ENCODE results near the gene DYNC1H1.
"Not testable (repeated sequence)": the region's sequence is repeated elsewhere in the genome, so short reads cannot be mapped to it uniquely, and the experiment has no call there.

DYNC1H1 gene

DNA sequence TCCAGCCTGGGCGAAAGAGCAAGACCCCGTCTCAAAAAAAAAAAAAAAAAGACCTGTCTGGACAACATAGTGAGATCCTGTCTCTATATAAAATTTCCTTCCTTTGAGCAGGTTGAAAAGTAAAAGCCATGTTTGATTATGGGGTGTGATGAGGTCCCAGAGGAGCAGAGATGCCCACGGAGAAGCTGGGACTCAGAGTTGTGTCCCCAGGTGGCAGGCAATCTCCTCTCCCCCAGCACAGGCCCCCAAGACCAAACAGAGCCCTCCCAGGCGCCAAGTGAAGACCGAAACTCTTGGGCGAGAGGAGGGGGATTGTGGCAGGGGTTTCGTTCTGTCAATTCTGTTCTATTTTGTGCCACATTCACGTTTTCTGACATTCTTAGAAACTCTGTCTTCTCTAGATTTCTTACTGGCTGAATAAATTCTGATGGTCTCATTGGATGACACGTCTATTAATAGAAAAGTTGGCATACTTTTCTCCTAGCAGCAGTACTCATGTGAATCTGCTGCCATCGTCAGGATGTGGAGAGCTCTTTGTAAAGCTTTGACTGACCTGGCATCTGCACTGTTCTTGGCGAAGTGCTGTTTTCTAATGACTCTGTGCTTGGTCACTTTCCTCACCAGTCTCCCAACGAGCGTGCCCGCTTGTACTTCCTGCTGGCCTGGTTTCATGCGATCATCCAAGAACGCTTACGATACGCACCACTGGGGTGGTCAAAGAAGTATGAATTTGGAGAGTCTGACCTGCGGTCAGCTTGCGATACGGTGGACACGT lies 79.1 kb downstream of the DYNC1H1 start:
- DNase-seq = no peak

DNA sequence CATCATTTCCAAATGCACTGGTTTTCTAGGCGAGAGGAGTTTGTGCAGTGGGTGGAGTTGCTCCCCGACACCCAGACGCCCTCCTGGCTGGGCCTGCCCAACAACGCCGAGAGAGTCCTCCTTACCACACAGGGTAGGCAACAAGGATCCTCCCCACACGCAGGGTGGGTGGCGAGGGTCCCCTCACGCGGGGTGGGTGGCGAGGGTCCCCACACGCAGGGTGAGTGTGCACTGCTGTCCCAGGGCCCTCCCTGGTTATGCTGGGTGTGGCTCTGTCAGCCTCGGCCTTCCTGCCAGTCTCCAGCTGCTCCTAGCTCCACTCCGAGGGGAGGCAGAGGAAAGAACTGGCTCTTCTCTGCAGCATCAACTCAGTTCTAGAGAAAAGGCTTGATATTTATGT lies 80.2 kb downstream of the DYNC1H1 start:
- no peak for DNase-seq

GRCh38 chr14:102046337-102047278 lies 82.2 kb downstream of the DYNC1H1 start:
- peak; percentile 28 for DNase-seq

DNA sequence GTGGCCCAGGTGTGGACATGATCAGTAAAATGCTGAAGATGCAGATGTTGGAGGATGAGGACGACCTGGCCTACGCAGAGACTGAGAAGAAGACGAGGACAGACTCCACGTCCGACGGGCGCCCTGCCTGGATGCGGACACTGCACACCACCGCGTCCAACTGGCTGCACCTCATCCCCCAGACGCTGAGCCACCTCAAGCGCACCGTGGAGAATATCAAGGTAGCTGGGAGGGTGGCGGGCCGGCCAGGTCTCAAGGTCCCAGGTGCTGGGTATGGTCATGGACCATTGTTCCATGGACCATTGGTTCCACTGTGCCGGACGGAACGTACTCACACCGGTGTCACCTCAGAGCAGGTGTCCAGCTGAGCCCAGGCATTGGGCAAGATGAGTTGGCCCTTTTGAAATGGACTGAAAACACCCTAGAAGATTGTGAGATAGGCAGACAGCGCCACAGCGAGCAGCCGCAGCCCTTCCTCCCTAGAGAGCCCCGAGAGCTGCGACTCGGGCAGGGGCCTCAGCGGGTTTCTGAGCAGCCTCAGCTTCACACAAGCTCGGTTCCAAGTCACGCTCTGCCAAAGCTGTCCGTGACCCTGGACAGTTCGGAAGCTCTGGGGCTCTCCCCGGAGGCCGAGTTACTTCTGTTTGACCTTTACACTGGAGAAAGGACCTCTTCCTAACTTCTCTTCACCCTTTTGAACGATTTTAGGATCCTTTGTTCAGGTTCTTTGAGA lies 83.6 kb downstream of the DYNC1H1 start:
- DNase-seq = no peak

DNA sequence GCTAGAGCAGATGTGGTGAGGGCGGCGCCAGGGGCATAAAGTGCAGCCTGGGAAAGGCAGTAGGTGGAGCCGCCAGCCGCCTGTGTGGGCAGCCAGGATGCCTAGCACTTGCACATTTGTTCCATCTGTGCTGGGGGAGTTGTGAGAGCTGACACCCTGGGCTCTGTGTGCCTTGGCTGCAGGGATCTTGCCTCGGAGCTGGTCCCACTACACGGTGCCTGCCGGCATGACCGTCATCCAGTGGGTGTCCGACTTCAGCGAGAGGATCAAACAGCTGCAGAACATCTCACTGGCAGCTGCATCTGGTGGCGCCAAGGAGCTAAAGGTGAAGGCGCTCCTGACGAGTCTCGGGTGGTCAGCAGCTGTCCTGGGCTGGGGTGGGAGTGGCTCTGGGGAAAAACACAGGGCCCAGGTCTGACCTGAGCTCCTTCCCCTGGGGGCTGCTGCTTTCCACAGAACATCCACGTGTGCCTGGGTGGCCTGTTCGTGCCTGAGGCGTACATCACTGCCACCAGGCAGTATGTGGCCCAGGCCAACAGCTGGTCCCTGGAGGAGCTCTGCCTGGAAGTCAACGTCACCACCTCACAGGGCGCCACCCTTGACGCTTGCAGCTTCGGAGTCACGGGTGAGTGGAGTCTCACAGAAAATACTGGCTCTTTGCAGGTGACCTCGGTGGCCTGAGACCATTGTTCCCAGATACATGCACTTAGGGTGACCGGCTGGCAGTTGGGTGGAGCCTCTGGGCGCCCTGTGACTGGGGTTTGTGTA lies 85.1 kb downstream of the DYNC1H1 start:
- DNase-seq = no peak

DNA sequence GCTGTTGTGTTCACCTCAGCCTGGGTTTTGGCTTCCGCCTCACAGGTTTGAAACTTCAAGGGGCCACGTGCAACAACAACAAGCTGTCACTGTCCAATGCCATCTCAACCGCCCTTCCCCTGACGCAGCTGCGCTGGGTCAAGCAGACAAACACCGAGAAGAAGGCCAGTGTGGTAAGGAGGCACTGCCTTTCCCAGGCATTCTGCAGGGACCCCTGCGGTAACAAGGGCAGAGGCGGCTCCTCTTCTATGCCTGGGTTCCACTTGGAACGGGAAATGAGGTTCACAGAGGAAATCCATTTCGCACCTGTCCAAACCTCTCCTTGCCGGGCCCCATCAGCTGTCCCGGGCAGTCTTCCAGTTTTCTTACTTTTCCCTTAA lies 85.6 kb downstream of the DYNC1H1 start:
- DNase-seq = no peak

DNA sequence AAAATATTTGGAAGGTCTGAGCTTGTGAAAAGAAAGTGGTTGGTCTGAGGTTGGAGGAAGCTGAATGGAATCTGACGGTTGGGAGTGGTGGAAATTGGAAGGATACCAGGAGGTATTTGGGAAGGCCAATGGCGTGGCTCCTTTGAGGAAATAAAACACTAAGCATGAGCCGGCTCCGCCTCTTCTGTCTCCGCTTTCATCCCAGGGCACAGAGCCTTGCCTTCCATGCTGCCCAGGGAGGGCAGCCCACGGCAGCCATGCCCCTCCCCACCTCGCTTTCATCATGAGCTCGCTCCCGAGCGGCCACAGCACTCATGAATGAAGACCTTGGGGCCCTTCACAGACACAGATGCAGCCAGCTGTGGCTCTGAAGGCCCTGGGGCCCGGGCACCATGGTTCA lies 86.3 kb downstream of the DYNC1H1 start:
- DNase-seq = no peak

GRCh38 chr14:102052522-102052921 lies 88.1 kb downstream of the DYNC1H1 start:
- DNase-seq = no peak

DNA sequence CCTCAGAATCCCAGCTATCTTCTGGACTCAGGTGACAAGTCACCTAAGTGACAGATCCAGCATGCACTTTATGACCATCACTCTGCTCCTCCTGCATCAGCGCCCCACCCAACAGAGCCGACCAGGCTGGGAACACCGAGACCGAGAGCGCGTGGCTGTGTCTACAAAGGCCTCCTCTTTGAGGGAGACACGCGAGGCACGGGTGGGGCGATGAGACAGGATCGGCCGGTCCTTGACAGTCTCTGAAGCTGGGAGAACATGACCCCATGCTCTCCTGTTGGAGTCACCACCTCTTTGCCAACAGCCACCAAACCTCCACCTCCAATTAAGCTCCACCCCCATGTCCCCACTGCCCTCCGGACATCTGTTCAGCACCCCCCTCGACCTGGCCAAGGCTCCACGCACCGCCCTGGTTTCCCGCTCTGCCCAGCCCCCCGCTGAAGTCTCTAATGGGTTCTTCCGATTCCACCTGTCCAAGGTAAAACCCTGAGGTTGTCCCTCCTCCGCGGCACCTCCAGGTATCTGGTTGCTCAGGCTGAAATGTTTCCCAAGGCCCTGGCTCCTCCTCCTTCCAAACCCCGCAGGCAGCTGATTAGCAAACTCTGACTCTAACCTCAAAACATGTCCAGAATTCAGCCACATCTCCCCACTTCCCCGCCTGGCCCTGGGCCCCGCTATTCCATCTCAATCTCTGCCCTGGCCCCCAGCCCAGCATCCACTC lies 91.0 kb downstream of the DYNC1H1 start:
- DNase-seq = no peak

- no peak for DNase-seq
These were observed 92.5 kb downstream of the DYNC1H1 start for GRCh38 chr14:102056694-102057442.

DNA sequence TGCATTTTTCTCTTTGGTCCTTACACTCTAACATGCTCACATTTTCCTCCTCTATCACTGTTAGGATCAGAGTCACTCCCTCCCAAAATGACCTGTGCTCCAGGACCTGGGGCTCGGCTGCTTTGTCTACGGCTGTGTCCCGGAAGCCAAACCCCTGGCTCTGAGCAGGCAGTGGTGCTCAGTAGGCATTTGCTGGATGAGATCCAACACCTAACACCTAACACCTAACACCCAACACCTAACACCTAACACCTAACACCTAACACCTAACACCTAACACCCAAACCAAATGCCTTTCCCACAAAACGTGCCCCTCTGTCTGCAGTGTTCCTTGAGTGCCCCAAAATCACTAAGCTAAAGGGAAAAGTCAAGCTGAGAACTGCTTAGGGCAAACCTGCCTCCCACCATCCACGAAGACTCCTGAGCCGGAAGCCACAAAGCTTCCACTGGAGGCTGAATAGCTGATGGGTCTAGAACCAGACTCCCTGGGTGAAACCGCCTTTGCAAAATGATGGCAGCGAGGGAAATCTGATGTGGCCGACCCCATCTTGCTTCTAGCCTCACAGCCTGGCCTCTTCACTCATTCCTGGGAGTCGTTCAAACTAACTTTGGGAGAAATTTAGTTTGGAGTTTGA lies 93.2 kb downstream of the DYNC1H1 start:
- no peak for DNase-seq

GRCh38 chr14:102058146-102058545 lies 93.8 kb downstream of the DYNC1H1 start:
- no peak for DNase-seq

DNA sequence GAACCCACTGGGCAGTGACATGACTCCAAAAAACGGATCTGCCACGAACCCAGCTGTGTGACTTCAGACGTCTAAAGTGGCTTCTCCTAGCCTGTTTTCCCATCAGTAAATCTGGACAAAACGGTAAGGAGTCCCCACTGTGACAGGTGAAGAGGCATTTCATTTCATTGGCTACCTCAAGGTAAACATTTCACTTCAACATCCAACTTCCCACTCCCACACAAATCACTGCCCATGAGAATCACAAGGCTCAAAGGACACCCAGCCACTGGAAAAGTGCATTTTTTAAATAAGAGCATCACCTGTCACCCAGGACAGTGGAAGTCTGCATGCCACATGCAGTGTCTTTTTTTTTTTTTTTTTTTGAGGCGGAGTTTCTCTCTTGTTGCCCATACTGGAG lies 94.6 kb downstream of the DYNC1H1 start:
- no peak for DNase-seq

DNA sequence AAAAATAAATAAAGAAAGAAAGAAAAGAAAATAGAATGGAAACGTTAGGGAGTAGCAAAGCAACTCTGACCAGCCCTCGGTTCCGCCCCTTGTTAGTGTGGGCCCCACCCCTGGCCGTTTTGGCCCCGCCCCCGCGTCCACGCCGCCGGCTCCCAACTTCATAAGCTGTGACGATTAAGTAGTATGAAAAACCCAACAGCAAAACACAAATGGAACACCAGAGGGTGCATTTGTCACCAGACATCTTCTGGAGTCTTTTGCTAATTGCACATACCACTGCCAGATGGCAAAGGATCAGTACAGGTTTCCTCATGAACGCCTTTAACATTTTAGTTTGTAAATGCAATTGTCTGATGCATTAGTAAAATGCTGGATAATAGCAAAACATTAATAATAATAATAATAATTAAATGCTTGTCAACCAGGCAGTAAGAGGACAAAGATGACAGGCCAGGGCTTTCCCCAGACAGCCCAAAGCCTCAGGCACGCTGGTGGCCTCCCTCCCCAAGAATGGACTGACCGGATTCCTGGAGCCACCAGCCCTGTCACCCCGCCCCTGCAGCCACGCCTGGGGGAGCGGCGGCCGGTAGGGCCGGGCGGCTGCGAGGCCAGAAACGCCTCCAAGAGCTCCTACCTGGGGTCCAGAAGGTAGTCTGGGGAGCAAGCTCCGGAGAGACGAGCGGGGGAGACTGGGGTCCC lies 98.9 kb downstream of the DYNC1H1 start:
- peak; percentile 87 for DNase-seq

DNA sequence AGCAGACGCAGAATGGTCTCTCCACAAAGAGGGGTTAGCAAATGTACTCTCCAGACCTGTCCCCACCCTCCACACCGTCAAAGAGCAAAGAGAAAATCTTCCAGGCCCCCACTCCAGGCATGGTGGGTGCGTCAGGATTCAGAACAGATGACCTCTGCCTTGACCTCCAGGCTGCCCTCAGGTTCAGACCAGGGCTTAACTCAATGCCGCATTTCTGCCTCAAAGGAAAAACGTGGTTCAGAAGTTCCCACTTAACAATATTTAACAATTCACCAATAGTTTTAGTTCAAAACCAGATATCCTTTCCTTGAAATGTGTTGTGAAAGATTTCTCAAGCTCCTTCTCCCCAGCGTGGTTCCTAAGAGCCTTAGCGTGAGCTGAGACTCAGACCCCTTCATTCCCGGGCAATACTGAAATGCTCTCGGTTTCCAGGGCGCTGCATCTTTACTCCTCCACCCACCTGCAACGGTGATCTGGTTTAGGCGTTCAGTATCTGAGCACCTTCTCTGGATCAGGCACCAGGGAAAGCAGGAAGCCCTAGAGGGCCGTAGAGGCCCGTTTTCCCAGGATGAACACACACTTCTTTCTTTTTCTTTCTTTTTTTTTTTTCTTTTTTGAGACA lies 99.5 kb downstream of the DYNC1H1 start:
- DNase-seq = no peak

DNA sequence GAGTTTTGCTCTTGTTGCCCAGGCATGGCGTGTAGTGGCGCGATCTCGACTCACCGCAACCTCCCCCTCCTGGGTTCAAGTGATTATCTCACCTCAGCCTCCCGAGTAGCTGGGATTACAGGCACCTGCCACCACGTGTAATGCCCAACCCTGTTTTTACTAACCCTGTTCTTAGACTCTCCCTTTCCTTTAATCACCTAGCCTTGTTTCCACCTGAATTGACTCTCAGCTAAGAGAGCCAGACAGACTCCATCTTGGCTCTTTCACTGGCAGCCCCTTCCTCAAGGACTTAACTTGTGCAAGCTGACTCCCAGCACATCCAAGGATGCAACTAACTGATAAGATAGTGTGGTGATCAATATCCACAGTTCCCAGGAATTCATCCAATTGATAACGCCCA lies 100.2 kb downstream of the DYNC1H1 start:
- not testable (repeated sequence) for DNase-seq

DNA sequence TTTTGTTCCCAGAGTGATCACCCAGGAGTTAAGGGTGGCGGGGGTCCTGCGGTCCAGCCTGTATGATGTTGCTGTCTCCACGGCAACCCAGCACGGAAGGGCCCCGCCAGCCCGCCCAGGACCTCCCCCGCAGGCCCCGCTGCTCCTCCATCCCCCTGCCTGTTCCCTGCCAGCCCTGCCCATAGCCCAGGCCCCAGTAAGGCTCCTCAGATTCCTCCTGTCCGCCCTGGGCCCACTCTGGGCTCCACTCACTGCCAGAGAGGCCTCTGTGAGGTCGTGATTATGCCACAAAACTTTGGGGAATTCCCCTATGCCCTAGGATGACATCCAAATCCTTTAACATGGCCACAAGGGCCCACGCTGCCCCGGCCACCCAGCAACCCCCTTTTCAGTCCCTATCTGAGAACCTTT lies 101.7 kb downstream of the DYNC1H1 start:
- DNase-seq = no peak

GRCh38 chr14:102071283-102071998 lies 107.1 kb downstream of the DYNC1H1 start:
- peak; percentile 28 for DNase-seq

Measured in CD4-positive, alpha-beta T cell treated with Interleukin-10 for 1 hour (primary cell).